ENCODE measurements around the gene EPO.

EPO gene

DNA sequence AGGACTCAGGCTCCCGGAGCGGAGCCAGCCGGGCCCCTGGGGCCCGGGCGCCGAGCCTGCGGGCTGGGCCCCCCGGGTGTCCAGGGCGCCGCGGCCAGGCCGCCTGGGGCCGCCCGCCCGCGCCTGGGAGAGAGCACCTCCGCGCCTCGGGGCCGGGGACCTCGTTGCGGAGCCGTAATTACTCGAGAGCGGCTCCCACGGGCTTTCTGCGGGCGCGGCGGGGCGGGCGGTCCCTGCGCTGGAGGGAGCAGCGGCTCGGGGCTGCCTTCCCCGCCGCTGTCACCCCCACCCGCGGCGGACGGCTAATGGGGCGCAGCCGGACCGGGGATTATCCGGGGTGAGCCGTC is 45.2 kb upstream of the EPO start:
- no peak; the same call in 2 of the 3 replicates for ATAC-seq
- TF ChIP-seq, protein P1, sequence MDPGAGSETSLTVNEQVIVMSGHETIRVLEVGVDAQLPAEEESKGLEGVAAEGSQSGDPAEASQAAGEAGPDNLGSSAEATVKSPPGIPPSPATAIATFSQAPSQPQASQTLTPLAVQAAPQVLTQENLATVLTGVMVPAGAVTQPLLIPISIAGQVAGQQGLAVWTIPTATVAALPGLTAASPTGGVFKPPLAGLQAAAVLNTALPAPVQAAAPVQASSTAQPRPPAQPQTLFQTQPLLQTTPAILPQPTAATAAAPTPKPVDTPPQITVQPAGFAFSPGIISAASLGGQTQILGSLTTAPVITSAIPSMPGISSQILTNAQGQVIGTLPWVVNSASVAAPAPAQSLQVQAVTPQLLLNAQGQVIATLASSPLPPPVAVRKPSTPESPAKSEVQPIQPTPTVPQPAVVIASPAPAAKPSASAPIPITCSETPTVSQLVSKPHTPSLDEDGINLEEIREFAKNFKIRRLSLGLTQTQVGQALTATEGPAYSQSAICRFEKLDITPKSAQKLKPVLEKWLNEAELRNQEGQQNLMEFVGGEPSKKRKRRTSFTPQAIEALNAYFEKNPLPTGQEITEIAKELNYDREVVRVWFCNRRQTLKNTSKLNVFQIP (CRISPR knock-in tag; IDR thresholded peaks at IDR 0.05; ENCODE audit: borderline replicate concordance, low read depth): no peak
- TF ChIP-seq ZNF70 (CRISPR knock-in tag; IDR thresholded peaks at IDR 0.05) (no peak), ZFP30 (CRISPR knock-in tag; IDR thresholded peaks at IDR 0.05) (no peak), ZFP3 (CRISPR knock-in tag; IDR thresholded peaks at IDR 0.05) (no peak), TCF4 (CRISPR knock-in tag; IDR thresholded peaks at IDR 0.05; ENCODE audit: borderline replicate concordance) (no peak), TOX (CRISPR knock-in tag; IDR thresholded peaks at IDR 0.05; ENCODE audit: borderline replicate concordance) (no peak), ZC3H10 (CRISPR knock-in tag; IDR thresholded peaks at IDR 0.05) (no peak), RARB (CRISPR knock-in tag; IDR thresholded peaks at IDR 0.05) (no peak), ISL1 (CRISPR knock-in tag; IDR thresholded peaks at IDR 0.05) (no peak), PPARA (CRISPR knock-in tag; IDR thresholded peaks at IDR 0.05; ENCODE audit: borderline replicate concordance) (no peak), OSR1 (CRISPR knock-in tag; IDR thresholded peaks at IDR 0.05) (no peak), BACH2 (CRISPR knock-in tag; IDR thresholded peaks at IDR 0.05; ENCODE audit: borderline replicate concordance) (no peak), GLIS3 (CRISPR knock-in tag; IDR thresholded peaks at IDR 0.05) (no peak)
- TF ChIP-seq, protein P2, sequence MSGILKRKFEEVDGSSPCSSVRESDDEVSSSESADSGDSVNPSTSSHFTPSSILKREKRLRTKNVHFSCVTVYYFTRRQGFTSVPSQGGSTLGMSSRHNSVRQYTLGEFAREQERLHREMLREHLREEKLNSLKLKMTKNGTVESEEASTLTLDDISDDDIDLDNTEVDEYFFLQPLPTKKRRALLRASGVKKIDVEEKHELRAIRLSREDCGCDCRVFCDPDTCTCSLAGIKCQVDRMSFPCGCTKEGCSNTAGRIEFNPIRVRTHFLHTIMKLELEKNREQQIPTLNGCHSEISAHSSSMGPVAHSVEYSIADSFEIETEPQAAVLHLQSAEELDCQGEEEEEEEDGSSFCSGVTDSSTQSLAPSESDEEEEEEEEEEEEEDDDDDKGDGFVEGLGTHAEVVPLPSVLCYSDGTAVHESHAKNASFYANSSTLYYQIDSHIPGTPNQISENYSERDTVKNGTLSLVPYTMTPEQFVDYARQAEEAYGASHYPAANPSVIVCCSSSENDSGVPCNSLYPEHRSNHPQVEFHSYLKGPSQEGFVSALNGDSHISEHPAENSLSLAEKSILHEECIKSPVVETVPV (CRISPR knock-in tag; IDR thresholded peaks at IDR 0.05): no peak
- TF ChIP-seq, protein P3, sequence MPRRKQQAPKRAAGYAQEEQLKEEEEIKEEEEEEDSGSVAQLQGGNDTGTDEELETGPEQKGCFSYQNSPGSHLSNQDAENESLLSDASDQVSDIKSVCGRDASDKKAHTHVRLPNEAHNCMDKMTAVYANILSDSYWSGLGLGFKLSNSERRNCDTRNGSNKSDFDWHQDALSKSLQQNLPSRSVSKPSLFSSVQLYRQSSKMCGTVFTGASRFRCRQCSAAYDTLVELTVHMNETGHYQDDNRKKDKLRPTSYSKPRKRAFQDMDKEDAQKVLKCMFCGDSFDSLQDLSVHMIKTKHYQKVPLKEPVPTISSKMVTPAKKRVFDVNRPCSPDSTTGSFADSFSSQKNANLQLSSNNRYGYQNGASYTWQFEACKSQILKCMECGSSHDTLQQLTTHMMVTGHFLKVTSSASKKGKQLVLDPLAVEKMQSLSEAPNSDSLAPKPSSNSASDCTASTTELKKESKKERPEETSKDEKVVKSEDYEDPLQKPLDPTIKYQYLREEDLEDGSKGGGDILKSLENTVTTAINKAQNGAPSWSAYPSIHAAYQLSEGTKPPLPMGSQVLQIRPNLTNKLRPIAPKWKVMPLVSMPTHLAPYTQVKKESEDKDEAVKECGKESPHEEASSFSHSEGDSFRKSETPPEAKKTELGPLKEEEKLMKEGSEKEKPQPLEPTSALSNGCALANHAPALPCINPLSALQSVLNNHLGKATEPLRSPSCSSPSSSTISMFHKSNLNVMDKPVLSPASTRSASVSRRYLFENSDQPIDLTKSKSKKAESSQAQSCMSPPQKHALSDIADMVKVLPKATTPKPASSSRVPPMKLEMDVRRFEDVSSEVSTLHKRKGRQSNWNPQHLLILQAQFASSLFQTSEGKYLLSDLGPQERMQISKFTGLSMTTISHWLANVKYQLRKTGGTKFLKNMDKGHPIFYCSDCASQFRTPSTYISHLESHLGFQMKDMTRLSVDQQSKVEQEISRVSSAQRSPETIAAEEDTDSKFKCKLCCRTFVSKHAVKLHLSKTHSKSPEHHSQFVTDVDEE (CRISPR knock-in tag; IDR thresholded peaks at IDR 0.05): no peak
- TF ChIP-seq, protein P4, sequence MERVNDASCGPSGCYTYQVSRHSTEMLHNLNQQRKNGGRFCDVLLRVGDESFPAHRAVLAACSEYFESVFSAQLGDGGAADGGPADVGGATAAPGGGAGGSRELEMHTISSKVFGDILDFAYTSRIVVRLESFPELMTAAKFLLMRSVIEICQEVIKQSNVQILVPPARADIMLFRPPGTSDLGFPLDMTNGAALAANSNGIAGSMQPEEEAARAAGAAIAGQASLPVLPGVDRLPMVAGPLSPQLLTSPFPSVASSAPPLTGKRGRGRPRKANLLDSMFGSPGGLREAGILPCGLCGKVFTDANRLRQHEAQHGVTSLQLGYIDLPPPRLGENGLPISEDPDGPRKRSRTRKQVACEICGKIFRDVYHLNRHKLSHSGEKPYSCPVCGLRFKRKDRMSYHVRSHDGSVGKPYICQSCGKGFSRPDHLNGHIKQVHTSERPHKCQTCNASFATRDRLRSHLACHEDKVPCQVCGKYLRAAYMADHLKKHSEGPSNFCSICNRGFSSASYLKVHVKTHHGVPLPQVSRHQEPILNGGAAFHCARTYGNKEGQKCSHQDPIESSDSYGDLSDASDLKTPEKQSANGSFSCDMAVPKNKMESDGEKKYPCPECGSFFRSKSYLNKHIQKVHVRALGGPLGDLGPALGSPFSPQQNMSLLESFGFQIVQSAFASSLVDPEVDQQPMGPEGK (CRISPR knock-in tag; IDR thresholded peaks at IDR 0.05; ENCODE audit: borderline replicate concordance): no peak

DNA sequence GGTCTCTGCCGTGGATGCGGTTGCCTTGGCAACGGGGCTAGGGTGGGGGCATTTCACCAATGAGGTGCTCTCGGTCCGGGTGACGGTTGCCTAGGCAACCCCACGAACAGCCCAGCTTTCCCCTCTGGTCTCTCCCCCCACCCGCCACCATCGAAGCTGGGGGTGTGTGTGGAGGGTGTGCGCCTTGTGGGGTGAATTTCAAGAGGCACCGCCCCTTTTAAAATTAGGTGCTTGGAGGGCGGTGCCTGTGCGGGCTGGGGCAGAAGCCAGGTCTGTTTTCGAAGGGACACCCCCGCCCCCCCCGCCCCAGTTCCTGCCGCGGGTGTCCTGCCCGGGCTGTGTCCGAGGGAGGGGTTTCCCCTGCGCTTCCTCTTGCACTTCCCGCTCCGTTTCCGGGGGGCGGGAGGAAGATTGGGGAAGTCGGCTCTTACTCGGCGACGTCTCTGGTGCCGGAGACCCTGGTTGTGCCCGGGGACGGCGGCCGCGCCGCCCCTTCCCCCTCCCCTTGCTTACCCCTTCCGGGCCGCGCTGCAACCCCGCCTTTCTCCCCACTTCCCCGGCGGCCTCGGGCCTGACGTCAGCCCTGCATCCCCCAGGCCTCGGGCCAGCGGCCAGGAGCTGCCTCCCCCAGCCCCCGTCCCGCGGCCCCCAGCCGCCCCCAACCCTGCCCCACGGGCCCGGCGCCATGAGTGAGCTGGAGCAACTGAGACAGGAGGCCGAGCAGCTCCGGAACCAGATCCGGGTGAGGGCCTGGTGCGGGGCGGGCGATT is 44.5 kb upstream of the EPO start:
- ATAC-seq: peak; percentile 46
- no peak for TF ChIP-seq CSDC2 (CRISPR knock-in tag; IDR thresholded peaks at IDR 0.05)
- 0 out of 2 replicates have a peak, but pooled peaks have one; percentile 6 for TF ChIP-seq ZNF70 (CRISPR knock-in tag; IDR thresholded peaks at IDR 0.05)
- no peak for TF ChIP-seq ZFP30 (CRISPR knock-in tag; IDR thresholded peaks at IDR 0.05)
- TF ChIP-seq PPARA (CRISPR knock-in tag; IDR thresholded peaks at IDR 0.05; ENCODE audit: borderline replicate concordance): no peak
- TF ChIP-seq, protein P4 (CRISPR knock-in tag; IDR thresholded peaks at IDR 0.05; ENCODE audit: borderline replicate concordance): peak; percentile 99

GRCh38 chr7:100676501-100677306 is 43.6 kb upstream of the EPO start:
- ATAC-seq: no peak
- no peak for TF ChIP-seq ZFP3 (CRISPR knock-in tag; IDR thresholded peaks at IDR 0.05)
- no peak for TF ChIP-seq ARNTL (CRISPR knock-in tag; IDR thresholded peaks at IDR 0.05; ENCODE audit: borderline replicate concordance, low read depth)
- no peak for TF ChIP-seq TCF4 (CRISPR knock-in tag; IDR thresholded peaks at IDR 0.05; ENCODE audit: borderline replicate concordance)
- TF ChIP-seq, protein P1 (CRISPR knock-in tag; IDR thresholded peaks at IDR 0.05; ENCODE audit: borderline replicate concordance, low read depth): no peak
- no peak for TF ChIP-seq ZC3H10 (CRISPR knock-in tag; IDR thresholded peaks at IDR 0.05)
- TF ChIP-seq, protein P5, sequence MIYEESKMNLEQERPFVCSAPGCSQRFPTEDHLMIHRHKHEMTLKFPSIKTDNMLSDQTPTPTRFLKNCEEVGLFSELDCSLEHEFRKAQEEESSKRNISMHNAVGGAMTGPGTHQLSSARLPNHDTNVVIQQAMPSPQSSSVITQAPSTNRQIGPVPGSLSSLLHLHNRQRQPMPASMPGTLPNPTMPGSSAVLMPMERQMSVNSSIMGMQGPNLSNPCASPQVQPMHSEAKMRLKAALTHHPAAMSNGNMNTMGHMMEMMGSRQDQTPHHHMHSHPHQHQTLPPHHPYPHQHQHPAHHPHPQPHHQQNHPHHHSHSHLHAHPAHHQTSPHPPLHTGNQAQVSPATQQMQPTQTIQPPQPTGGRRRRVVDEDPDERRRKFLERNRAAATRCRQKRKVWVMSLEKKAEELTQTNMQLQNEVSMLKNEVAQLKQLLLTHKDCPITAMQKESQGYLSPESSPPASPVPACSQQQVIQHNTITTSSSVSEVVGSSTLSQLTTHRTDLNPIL (CRISPR knock-in tag; IDR thresholded peaks at IDR 0.05; ENCODE audit: low read depth): no peak
- no peak for TF ChIP-seq GLIS3 (CRISPR knock-in tag; IDR thresholded peaks at IDR 0.05)
- TF ChIP-seq ZNF8 (CRISPR knock-in tag; IDR thresholded peaks at IDR 0.05): no peak
- TF ChIP-seq SNAI2 (CRISPR knock-in tag; IDR thresholded peaks at IDR 0.05): no peak
- TF ChIP-seq CSDC2 (CRISPR knock-in tag; IDR thresholded peaks at IDR 0.05): no peak

Data from SK-N-SH treated with all-trans-retinoic acid at 6 μM for 48 hours (cell line).